RCC 7860 (cell line): ENCODE measurements around the gene TCF4.

Source experiments
- DNase-seq: peaks from one replicate; pipeline ENCODE4 v3.0.0-alpha.2; 2015; ENCODE audit warnings: low spot score
- FAIRE-seq: peaks from 2 replicates; lab custom pipeline; 2012; peaks lifted over from hg19 to GRCh38; lab: Jason Lieb, UNC

TCF4 gene

GRCh38 chr18:55310863-55311262 is 277.1 kb downstream of the TCF4 start:
- DNase-seq = no peak

GRCh38 chr18:55310044-55310676 is 277.8 kb downstream of the TCF4 start:
- DNase-seq (no peak), FAIRE-seq (no peak)

More at GRCh38 chr18:55310863-55311262, 277.1 kb downstream of the TCF4 start:
- FAIRE-seq = no peak

DNA sequence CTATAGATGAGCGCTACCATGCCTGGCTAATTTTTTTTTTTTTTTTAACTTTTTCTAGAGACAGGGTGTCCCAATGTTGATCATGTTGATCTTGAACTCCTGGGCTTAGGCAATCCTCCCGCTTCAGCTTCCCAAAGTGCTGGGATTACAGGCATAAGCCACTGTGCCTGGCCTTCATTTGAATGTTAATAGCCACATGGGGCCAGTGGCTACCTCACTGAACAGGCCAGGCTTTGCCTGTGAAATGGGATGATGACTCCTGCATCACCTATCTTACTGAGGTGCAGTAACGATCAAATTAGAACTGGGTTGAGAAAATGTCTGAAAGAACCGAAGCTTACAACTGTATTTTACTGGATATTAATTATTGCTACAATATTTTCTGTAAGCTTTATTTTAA is 278.7 kb downstream of the TCF4 start:
- FAIRE-seq (no peak), DNase-seq (no peak)

DNA sequence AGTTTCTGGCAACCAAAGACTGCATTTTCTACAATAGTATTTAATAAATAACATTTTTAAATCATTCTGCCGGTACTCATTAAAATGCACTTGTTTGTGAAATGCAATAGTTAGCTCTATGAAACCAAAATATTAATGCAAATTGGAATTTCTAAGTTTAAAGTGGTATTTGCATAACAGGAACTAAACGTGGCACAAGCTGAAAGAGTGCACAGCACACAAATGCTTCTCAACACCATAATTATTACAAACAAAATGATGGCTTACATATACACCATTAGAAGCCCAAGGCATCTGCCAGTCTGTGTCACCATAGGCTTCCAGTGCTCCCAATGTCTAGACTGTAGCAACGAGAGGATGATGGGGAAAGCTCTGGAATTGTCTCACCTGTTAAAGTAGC is 280.5 kb downstream of the TCF4 start:
- DNase-seq = no peak
- FAIRE-seq = no peak

- DNase-seq (no peak), FAIRE-seq (no peak)
Measured at GRCh38 chr18:55306359-55307024, 281.5 kb downstream of the TCF4 start.

DNA sequence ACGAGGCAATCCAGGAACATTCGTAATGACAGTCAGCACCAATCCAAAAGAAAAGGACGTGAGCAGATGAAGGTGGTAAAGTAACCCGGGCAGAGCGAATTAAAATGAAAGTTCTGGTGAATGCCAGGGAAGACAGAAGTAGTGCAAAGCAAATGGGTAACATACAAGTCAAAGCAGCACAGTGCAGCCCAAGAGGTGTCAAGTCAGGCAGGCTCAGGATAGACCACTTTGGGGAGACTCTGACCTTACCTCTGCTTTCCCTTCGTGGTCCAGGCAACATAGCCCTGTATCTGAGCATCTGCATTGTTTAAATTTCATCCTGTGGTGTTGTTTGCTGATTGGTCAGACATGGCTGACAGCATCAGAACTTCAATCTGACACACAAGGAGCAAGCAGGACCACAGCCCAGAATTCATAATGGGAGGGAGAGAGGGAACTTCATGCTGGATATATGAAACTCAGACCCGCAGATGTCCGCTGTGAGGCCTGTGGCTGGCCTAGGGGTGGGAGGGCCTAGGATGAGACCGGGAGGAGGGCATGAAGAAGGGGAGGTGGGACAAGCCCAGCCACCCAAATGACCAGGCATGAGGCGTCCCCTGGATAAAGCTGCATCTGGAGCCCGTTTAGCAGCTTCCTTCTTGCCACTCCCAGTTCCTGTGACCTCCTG is 285.7 kb downstream of the TCF4 start:
- no peak for FAIRE-seq
- no peak for DNase-seq

GRCh38 chr18:55301824-55302166 is 286.2 kb downstream of the TCF4 start:
- DNase-seq (no peak), FAIRE-seq (no peak)

GRCh38 chr18:55300936-55301531 is 287.0 kb downstream of the TCF4 start:
- DNase-seq (no peak), FAIRE-seq (no peak)

DNA sequence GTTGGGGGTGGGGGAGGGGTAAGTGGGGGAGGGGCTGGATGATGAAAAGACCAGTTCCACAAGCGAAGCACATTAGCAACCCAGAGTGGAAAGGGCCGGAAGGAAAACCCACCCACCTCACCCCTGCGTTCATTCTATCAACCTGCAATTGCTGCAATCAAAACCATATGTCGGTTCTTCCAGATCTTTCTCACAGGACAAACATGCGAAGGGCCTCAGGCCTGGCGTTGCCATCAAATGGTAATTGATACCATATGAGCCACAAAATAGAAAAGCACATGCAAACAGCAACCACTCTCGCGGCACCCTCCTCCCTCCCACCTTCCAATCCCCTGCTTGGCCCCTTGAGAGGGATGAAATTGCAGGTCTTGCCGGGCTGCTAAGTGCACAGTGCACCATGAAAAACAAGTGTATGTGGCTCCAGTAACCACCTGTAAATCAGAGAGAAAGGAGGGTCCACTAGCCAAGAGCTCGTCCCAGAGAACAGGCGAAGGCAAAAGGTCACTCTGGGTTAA is 287.5 kb downstream of the TCF4 start:
- no peak for DNase-seq
- no peak for FAIRE-seq

DNA sequence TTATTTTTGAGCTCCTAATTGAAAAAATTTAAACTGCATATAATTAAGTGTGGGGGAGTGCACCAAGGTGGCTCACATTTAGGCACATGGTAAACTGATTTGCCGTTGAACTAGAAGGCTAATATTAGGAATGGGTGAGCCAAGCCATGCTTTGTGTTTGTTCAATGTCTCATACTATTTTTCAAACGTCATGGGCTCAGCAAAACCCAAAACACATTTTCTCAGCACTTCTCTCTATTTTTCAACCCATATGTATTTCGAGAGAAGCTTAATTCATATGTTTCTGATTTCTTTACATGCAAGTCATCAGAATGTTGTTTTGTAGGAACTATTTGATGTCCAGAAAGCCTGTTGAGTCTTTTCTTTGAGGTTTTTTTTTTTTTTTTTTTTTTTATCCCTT is 291.2 kb downstream of the TCF4 start:
- FAIRE-seq (no peak), DNase-seq (no peak)

DNA sequence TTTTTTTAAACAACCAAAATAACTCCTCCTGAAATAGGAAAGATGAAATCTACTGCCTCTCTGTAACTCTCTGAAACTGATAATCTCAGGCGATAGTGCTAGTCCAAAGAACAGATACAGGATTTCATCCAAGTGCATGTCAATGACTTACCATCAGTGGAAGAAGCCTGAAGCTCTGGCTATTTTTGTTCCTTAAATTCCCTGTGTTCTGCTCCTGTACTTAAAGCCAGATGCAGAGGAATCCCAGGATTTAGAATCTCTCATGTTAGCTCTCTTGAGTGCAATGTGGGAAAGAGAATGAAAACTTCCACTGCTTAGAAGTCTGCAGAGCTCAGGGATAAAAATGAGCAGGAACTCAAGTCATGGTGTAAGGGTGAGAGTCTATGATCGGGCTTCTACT is 291.9 kb downstream of the TCF4 start:
- no peak for DNase-seq
- FAIRE-seq = no peak

DNA sequence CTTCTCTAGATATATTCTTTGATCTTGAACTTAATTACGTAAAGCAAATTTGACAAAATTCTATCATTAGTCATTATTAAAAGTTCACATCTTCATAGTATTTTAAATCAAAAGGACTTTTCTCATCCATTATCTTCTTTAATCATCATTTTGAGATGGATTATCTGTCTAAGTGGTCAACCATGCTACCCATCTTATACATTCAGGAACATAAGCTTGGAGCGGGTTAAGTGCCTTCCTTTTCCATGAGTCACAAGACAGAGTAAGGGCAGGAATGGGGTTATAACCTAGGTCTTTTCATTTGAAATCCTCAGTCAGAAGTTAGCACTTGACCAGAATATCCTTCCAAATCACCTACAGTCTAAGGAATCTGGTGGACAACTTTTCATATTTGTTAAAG is 297.1 kb downstream of the TCF4 start:
- peak; percentile 58 for FAIRE-seq
- DNase-seq = peak; percentile 10

- no peak for FAIRE-seq
- no peak for DNase-seq
Measured at GRCh38 chr18:55289775-55290174, 298.2 kb downstream of the TCF4 start.

GRCh38 chr18:55289048-55289447 is 298.9 kb downstream of the TCF4 start:
- no peak for FAIRE-seq
- DNase-seq = no peak

- no peak for FAIRE-seq
- no peak for DNase-seq
Measured at GRCh38 chr18:55287935-55288868, 299.8 kb downstream of the TCF4 start.

DNA sequence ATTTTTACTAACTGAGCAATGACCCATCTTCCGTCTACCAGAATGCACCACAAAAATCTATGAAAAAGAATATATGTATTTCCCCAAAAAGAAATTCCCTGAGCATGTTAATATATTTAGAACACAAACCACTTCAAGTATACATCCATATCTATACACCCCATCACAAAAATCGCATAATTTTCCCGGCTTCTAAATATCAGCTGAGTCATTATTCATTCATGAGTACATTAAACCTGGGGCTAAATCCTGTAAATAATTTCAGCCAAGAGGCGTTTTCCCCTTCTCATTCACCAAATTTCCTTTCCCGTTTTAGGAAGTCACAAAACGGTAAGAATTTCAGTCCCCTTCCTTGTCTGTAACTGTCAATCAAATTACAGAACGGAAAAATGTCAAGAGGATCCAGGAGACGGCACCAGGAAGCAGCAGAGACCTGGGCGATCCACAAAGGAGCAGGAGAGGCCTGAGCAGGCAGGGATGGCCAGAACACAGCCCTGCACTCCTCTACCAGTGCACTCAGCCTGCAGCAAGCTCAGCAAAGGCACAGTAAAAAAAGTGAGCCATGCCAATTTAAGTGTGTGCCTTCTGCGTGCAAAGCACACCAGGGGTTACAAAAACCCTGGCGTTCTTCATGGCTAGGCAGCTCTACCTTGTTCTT is 300.7 kb downstream of the TCF4 start:
- FAIRE-seq (no peak), DNase-seq (no peak)

GRCh38 chr18:55286257-55286825 is 301.7 kb downstream of the TCF4 start:
- DNase-seq (no peak), FAIRE-seq (no peak)

DNA sequence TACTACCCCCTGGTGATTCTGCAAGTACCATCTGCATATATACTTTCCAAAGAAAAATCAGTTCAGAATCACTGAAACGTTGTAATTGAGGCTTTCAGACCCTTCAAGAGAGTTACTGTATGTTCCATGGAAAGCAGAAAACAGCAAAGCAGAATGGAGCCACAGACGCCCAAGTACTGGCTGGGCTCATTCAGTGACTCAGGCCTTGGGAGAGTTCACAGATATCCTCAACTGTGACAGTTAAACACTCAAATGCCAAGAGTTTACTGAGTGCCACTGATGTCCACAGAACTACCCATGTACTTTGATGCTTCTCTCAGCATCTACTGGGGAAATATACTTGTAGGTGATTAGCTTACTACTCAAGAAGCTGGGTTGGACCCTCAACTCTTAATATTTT is 303.4 kb downstream of the TCF4 start:
- DNase-seq = no peak

GRCh38 chr18:55283309-55283708 is 304.7 kb downstream of the TCF4 start:
- FAIRE-seq (no peak), DNase-seq (no peak)

More for the DNA sequence above, 303.4 kb downstream of the TCF4 start:
- FAIRE-seq = no peak

DNA sequence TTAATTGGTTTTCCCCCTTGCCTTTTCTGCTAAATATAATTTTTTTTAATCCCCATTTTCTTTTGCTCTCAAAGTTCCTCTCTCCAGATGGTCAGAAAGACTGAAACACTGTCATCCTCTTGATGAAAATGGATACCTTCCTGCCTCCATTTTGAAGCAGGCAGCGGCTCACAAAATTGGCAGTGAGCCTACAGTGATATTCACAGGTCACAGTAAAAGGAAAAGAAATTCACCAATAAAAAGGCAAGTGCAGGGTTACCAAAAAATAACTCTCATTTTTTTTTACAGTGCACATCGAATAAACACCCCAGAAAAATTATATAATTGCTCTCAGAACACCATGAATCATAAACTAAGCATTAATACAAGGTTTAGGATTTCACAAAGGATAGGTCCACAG is 307.5 kb downstream of the TCF4 start:
- DNase-seq (no peak), FAIRE-seq (no peak)
